ENCODE measurements around the gene PUDP.

The PUDP gene

GRCh38 chrX:7086384-7086783 is 61.6 kb downstream of the PUDP start:
- Histone ChIP-seq H3K79me2 (ENCODE audit: insufficient read depth, low read length) (0 out of 2 replicates have a peak, but pooled peaks cover 2% of the 10 kb centered on the region), H3K4me1 (ENCODE audit: insufficient read depth, low read length, severe bottlenecking) (peaks cover 92% of the 10 kb centered on the region)

GRCh38 chrX:7085879-7086278 is 62.1 kb downstream of the PUDP start:
- Histone ChIP-seq H3K36me3 (ENCODE audit: insufficient read depth, low read length) (peaks cover 16% of the 10 kb centered on the region; the same call in 1 of the 2 replicates), H3F3A (ENCODE audit: insufficient read depth, low read length) (no peaks in the 10 kb centered on the region; the same call in 1 of the 2 replicates), H3K4me2 (ENCODE audit: low read length) (peak overlapping the region; percentile 41), H3K9me3 (ENCODE audit: low read length) (no peaks in the 10 kb centered on the region), H3K9ac (ENCODE audit: low read length) (peak overlapping the region; percentile 50; the same call in 1 of the 2 replicates), H3K4me3 (ENCODE audit: low read depth, low read length, poor library complexity, severe bottlenecking) (no peak overlapping the region), H3K27me3 (ENCODE audit: insufficient read depth, low read length) (no peaks in the 10 kb centered on the region), H3K27ac (ENCODE audit: low read depth, low read length, poor library complexity, severe bottlenecking) (peak overlapping the region; percentile 99), H2AFZ (ENCODE audit: low read length) (no peak overlapping the region), H4K20me1 (ENCODE audit: insufficient read depth, low read length) (no peaks in the 10 kb centered on the region), H3K4me1 (ENCODE audit: insufficient read depth, low read length, severe bottlenecking) (peaks cover 87% of the 10 kb centered on the region), H3K9me2 (ENCODE audit: low read depth, low read length) (no peaks in the 10 kb centered on the region), H3K79me2 (ENCODE audit: insufficient read depth, low read length) (no peaks in the 10 kb centered on the region)
- TF ChIP-seq EZH2 (IDR thresholded peaks at IDR 0.05; ENCODE audit: borderline replicate concordance, low read length) (no peak), CTCF (IDR thresholded peaks at IDR 0.05; ENCODE audit: low read length) (no peak)

More at GRCh38 chrX:7086384-7086783, 61.6 kb downstream of the PUDP start:
- Histone ChIP-seq H3K36me3 (ENCODE audit: insufficient read depth, low read length) (peaks cover 16% of the 10 kb centered on the region; the same call in 1 of the 2 replicates), H3K27me3 (ENCODE audit: insufficient read depth, low read length) (no peaks in the 10 kb centered on the region), H3K4me3 (ENCODE audit: low read depth, low read length, poor library complexity, severe bottlenecking) (no peak overlapping the region), H3K4me2 (ENCODE audit: low read length) (peak overlapping the region; percentile 13; the same call in 1 of the 2 replicates), H2AFZ (ENCODE audit: low read length) (no peak overlapping the region), H3K9ac (ENCODE audit: low read length) (peak overlapping the region; percentile 19; the same call in 1 of the 2 replicates), H3F3A (ENCODE audit: insufficient read depth, low read length) (no peaks in the 10 kb centered on the region; the same call in 1 of the 2 replicates), H3K27ac (ENCODE audit: low read depth, low read length, poor library complexity, severe bottlenecking) (peak overlapping the region; percentile 99), H3K9me3 (ENCODE audit: low read length) (no peaks in the 10 kb centered on the region), H4K20me1 (ENCODE audit: insufficient read depth, low read length) (no peaks in the 10 kb centered on the region), H3K9me2 (ENCODE audit: low read depth, low read length) (no peaks in the 10 kb centered on the region)
- TF ChIP-seq CTCF (IDR thresholded peaks at IDR 0.05; ENCODE audit: low read length) (no peak), EZH2 (IDR thresholded peaks at IDR 0.05; ENCODE audit: borderline replicate concordance, low read length) (no peak)

- 0 out of 2 replicates have a peak, but pooled peaks cover under 1% of the 10 kb centered on the region for H3K79me2 ChIP-seq (ENCODE audit: insufficient read depth, low read length)
- H3K4me3 ChIP-seq (ENCODE audit: low read depth, low read length, poor library complexity, severe bottlenecking), result no peak overlapping the region
- H3K9me2 ChIP-seq (ENCODE audit: low read depth, low read length), result no peaks in the 10 kb centered on the region
- no peaks in the 10 kb centered on the region for H3K27me3 ChIP-seq (ENCODE audit: insufficient read depth, low read length)
- H3F3A ChIP-seq (ENCODE audit: insufficient read depth, low read length), result no peaks in the 10 kb centered on the region; the same call in 1 of the 2 replicates
- TF ChIP-seq EZH2 (IDR thresholded peaks at IDR 0.05; ENCODE audit: borderline replicate concordance, low read length) (no peak), CTCF (IDR thresholded peaks at IDR 0.05; ENCODE audit: low read length) (peak; percentile 47)
- H3K27ac ChIP-seq (ENCODE audit: low read depth, low read length, poor library complexity, severe bottlenecking), result peak overlapping the region; percentile 99
- H3K36me3 ChIP-seq (ENCODE audit: insufficient read depth, low read length), result peaks cover 16% of the 10 kb centered on the region; the same call in 1 of the 2 replicates
- 0 out of 2 replicates have a peak overlapping the region, but pooled peaks have one; percentile 41 for H3K4me2 ChIP-seq (ENCODE audit: low read length)
- H3K4me1 ChIP-seq (ENCODE audit: insufficient read depth, low read length, severe bottlenecking), result peaks cover 77% of the 10 kb centered on the region
- H2AFZ ChIP-seq (ENCODE audit: low read length), result no peak overlapping the region
- no peaks in the 10 kb centered on the region for H3K9me3 ChIP-seq (ENCODE audit: low read length)
- H4K20me1 ChIP-seq (ENCODE audit: insufficient read depth, low read length), result no peaks in the 10 kb centered on the region
- H3K9ac ChIP-seq (ENCODE audit: low read length), result peak overlapping the region; percentile 50; the same call in 1 of the 2 replicates
These were observed 63.1 kb downstream of the PUDP start for GRCh38 chrX:7084841-7085240.

All from OCI-LY1 (cell line).